Omental fat pad (tissue), 4 donors: ENCODE results near the gene GDPD5. TPM values are rescaled to one million over a fixed set of nuclear protein-coding genes. Genes with fewer than 3 reads are reported as not detected.

ENCODE experiments used
- ATAC-seq: fragments of 150-250 bp; one replicate; pipeline ENCODE4 v1.9.1; 2016; ENCODE audit warnings: mild to moderate bottlenecking, moderate library complexity; ENCODE audit not compliant: low FRiP score
- DNase-seq: peaks from one replicate; pipeline ENCODE4 v3.0.0-alpha.2; 2019; ENCODE audit warnings: low spot score
- CTCF ChIP-seq, 3 donors: fragments of 450-650 bp; IDR thresholded peaks; one replicate each; pipeline ENCODE4 v1.5.1; 2016 to 2017; ENCODE audit warnings: antibody characterized with exemption in 3 of 3, mild to moderate bottlenecking in 3 of 3, moderate library complexity in 2 of 3
- total RNA-seq, 4 donors: library from RNA; depleted of rRNA; stranded (reverse); fragments of >200 nt; gene quantifications; one replicate each; pipeline ENCODE4 v1.1.0, GENCODE V29; 2016

The GDPD5 gene
- total RNA-seq, 4 donors from 2014 or later: 23.6 to 34.7 (median 31.7) TPM

GRCh38 chr11:75562836-75563484 is 37.2 kb upstream of the GDPD5 start:
- no peak for TF ChIP-seq CTCF (IDR thresholded peaks at IDR 0.05)
- ATAC-seq (no peak), DNase-seq (no peak)

GRCh38 chr11:75562048-75562835 is 36.5 kb upstream of the GDPD5 start, which contains the start of gene SERPINH1:
Gene SERPINH1 (plus strand): TSS chr11:75562253. CDS start chr11:75566350, 4,097 bp downstream.
- no peak for DNase-seq
- ATAC-seq: peak; percentile 38
- no peak for TF ChIP-seq CTCF (IDR thresholded peaks at IDR 0.05)

GRCh38 chr11:75561426-75562047 is 35.8 kb upstream of the GDPD5 start:
- no peak for TF ChIP-seq CTCF (IDR thresholded peaks at IDR 0.05)
- no peak for DNase-seq
- no peak for ATAC-seq

- ATAC-seq (no peak), DNase-seq (no peak)
- no peak for TF ChIP-seq CTCF (IDR thresholded peaks at IDR 0.05)
These were observed 34.9 kb upstream of the GDPD5 start for GRCh38 chr11:75560644-75561043.

GRCh38 chr11:75558939-75559843 is 33.5 kb upstream of the GDPD5 start:
- DNase-seq (no peak), ATAC-seq (no peak)
- no peak for TF ChIP-seq CTCF (IDR thresholded peaks at IDR 0.05)

- ATAC-seq: peak; percentile 39
- DNase-seq: no peak
These were observed 32.1 kb upstream of the GDPD5 start for GRCh38 chr11:75557666-75558494.

More at GRCh38 chr11:75557666-75558494, 32.1 kb upstream of the GDPD5 start:
- TF ChIP-seq CTCF (IDR thresholded peaks at IDR 0.05): no peak
